ENCODE data around the gene TUBA4A.
A peak's percentile ranks its signal among the peaks of the same experiment; 100 is the strongest.
"Not testable (repeated sequence)": the region's sequence is repeated elsewhere in the genome, so short reads cannot be mapped to it uniquely, and the experiment has no call there.

Gene TUBA4A

GRCh38 chr2:219253753-219254589 lies at the start of gene TUBA4A:
Gene TUBA4A (minus strand): TSS chr2:219253918. CDS start chr2:219253858, 60 bp downstream.
- DNase-seq, result peak; percentile 89

- DNase-seq, result no peak
These were observed 48.8 kb upstream of the TUBA4A start for GRCh38 chr2:219302412-219302968.

- no peak for DNase-seq
These were observed 46.3 kb upstream of the TUBA4A start for GRCh38 chr2:219300022-219300421.

DNA sequence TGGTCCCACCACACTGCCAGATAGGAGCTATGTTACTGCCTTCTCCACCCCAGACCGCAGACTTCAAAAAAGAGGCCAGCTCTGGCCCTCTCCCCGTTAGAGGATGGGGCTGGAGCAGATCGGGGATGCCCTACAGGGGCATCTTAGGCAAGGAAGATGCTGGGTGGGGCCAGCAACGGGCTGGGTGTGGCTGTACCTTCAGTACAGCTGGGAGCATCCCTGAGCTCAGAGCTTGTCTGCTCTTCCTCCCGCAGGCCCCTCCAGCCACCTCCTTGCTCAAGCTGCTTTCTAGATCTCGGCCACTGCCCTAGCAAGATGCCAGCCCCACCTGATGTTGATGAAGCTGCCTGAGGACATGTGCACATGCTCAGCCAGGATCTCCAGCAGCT lies 45.6 kb upstream of the TUBA4A start:
- DNase-seq, result no peak

DNA sequence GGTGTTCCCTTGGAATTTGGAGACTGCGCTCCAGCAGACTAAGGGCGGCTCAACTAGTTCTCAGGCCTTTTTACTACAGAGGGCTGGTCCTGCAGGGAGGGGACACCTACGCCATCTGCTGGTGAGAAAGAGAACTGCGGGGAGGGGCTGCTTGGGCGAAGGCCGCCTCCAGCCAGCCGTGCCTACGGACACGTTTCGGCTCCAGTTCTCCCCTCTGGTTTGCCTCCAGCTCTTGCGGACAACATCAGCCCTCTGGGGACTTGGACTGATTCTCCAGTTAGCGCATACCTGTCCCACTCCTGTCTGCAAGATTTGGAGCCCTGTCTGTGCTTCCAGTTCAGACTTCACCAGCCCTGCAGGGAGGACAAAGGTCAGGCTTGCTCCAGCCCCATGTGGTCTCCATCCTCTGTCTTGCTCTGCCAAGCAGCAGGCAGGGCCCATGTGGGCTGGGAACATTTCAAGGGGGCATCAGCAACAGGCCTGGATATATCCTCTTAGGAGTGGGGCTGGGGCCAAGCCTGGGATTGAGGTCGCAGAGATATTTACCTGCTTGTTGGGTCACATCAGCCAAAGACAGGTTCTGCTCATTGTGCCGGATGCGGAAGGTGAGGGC lies 45.1 kb upstream of the TUBA4A start:
- peak; percentile 75 for DNase-seq

- no peak for DNase-seq
These were observed 44.2 kb upstream of the TUBA4A start for GRCh38 chr2:219297766-219298456.

GRCh38 chr2:219296631-219297391 lies 43.1 kb upstream of the TUBA4A start:
- no peak for DNase-seq

DNA sequence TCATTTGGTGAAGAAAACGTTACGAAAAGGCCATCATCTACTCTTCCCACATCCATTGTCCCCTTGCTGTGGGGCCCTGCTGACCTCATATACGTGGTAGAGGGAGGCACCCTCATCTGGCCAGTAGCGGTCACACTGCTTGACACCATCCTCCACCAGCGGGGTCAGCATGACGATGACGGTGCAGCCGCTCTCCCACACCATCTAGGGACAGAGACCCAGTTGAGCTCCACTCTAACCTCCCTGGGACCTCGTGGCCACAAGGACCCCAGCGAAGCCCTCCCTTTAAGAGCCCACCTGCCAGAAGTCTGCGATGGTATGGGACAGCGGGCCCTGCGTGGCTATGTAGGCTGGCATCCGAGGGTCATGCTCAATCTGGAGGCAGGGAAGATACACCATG lies 42.4 kb upstream of the TUBA4A start:
- DNase-seq, result no peak

- DNase-seq, result peak; percentile 85
These were observed 40.9 kb upstream of the TUBA4A start for GRCh38 chr2:219294356-219295351.

GRCh38 chr2:219293736-219294231 lies 40.1 kb upstream of the TUBA4A start:
- no peak for DNase-seq

GRCh38 chr2:219292616-219293015 lies 38.9 kb upstream of the TUBA4A start:
- no peak for DNase-seq

DNA sequence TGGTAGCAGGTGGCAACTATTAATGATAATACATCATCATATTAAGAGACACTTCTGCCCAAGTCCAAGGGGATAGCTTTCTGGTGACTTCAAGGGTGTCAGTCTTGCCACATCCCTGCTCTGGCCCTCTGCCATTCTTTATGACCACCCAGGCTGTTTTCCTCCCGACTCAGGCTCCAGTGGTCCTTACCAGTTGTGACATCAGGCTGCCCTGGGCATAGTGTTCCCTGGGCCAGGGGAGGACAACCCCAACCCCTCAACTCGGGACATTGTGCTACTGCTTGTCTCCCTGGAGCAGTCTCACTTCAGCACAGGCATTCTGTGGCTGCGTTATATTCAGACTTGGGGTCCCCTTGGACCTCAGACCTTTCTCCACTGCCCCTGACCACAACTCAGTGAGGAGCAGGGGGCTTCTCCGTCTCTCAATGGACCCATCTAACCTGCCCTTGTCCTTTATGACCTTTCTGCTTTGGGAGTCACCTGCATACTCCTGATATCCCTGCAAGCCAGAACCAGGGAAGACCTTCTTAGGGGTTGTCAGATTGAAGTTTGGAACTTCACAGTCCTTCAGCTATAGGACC lies 38.3 kb upstream of the TUBA4A start:
- no peak for DNase-seq

- no peak for DNase-seq
These were observed 37.7 kb upstream of the TUBA4A start for GRCh38 chr2:219291394-219291793.

GRCh38 chr2:219290381-219291171 lies 36.9 kb upstream of the TUBA4A start:
- no peak for DNase-seq

GRCh38 chr2:219289537-219290361 lies 36.0 kb upstream of the TUBA4A start:
- no peak for DNase-seq

GRCh38 chr2:219289195-219289536 lies 35.4 kb upstream of the TUBA4A start:
- DNase-seq, result no peak

DNA sequence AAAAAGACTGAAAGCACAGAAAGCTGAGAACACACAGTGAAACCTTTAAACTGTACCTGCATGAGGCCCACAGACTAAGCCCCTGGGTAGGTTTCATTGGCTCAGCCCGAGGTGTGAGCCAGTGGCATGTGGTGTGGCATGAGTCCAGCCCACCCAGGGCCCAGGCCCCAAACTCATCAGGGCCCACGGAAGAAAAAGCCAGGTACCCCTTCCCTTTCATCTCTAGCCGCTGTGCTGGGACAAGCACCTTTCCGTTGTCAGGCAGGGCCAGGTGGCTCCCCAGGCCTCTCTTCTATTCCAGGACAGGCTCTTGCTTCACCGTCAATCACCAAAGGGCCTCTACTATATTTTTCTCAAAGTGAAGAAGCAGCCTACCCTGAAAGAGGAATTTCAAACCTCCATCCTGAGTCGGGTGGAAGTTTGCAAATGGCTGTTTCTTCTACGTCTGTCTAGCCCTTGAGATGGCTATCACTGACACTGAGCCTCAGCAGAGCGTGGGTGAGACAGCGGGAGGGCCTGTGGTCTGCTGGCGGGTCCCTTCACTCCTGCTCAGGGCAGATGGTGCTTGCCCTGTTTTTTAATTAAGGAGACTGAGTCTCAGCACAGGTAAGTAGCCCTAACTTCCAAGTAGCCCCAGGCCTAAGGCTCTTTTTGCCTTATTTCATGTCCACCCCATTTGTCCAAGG lies 34.0 kb upstream of the TUBA4A start:
- no peak for DNase-seq

DNA sequence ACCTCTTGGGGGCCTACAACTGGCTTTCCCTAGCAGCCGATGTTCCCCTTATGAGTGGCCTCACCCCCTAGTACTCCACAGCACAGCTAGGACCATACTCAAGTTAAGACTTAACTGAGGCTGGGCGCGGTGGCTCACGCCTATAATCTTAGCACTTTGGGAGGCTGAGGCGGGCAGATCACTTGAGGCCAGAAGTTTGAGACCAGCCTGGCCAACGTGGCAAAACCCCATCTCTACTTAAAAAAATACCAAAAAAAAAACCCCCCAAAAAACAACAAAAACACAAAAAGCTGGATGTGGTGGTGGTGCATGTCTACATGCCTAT lies 33.4 kb upstream of the TUBA4A start:
- not testable (repeated sequence) for DNase-seq
